RWPE1 (cell line): ENCODE measurements around the gene THADA.
"Not testable (repeated sequence)": the region's sequence is repeated elsewhere in the genome, so short reads cannot be mapped to it uniquely, and the experiment has no call there.

Experiments
- CTCF ChIA-PET: fragments of 350-600 bp; sonication (Branson Sonifier 250); formaldehyde crosslinking; extraction: SDS; loops from one replicate; lab custom pipeline; 2021; lab: Yijun Ruan, JAX
- POLR2A ChIA-PET: fragments of 400-600 bp; formaldehyde crosslinking; extraction: SDS; loops from one replicate; lab custom pipeline; 2020; ENCODE audit warnings: antibody characterized with exemption; ENCODE audit not compliant: low non-redundant PET; lab: Yijun Ruan, JAX
- DNase-seq: peaks from one replicate; pipeline ENCODE4 v3.0.0; 2012; ENCODE audit warnings: low spot score
- H3K27ac ChIP-seq: fragments of 450-650 bp; 2 replicates; pipeline ENCODE4 v1.5.1; 2017
- TF ChIP-seq, protein P1 (sequence below): fragments of 450-650 bp; conservative IDR thresholded peaks from 2 replicates; pipeline ENCODE4 v1.5.1; 2017; ENCODE audit warnings: low read depth, mild to moderate bottlenecking

The THADA gene

DNA sequence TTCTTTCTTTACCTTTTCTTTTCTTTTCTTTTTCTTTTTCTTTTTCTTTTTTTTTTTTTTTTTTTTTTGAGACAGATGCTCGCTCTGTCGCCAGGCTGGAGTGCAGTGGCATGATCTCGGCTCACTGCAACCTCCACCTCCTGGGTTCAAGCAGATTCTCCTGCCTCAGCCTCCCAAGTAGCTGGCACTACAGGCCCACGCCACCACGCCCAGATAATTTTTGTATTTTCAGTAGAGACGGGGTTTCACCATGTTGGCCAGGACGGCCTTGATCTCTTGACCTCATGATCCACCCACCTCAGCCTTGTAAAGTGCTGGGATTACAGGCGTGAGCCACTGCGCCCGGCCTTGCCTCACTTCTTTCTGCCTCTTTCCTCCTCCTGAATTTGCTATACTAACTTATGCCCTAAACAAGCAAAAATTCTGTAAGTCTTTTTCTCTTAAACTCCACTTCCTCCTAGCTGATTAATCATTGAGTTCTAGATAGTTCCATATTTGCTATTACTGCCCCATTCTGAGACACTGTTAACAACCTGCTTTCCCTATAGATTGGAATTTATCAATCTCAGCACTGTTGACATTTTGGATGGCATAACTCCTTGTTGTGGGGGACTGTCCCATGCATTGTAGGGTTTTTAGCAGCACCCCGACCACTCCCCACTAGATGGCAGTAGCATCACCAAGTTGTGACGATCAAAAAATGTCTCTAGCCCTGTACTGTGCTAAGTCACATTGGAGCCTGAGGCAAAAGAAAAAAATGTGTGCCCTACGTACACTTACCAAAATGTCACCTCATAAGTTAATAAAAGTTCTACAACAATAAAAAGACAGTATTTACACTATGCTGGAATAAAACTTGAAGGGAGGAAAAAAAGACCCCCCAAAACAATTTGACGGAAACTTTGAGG, 16.4 kb upstream of the THADA start:
- TF ChIP-seq, protein P1, sequence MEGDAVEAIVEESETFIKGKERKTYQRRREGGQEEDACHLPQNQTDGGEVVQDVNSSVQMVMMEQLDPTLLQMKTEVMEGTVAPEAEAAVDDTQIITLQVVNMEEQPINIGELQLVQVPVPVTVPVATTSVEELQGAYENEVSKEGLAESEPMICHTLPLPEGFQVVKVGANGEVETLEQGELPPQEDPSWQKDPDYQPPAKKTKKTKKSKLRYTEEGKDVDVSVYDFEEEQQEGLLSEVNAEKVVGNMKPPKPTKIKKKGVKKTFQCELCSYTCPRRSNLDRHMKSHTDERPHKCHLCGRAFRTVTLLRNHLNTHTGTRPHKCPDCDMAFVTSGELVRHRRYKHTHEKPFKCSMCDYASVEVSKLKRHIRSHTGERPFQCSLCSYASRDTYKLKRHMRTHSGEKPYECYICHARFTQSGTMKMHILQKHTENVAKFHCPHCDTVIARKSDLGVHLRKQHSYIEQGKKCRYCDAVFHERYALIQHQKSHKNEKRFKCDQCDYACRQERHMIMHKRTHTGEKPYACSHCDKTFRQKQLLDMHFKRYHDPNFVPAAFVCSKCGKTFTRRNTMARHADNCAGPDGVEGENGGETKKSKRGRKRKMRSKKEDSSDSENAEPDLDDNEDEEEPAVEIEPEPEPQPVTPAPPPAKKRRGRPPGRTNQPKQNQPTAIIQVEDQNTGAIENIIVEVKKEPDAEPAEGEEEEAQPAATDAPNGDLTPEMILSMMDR: peak; percentile 89
- no peak overlapping the region for H3K27ac ChIP-seq
- ChIA-PET POLR2A (no interaction called here), CTCF (interaction anchor here (0.6 to 0.7 kb wide), 4 partner anchors 160 to 1342 kb away, joined by 3 to 4 read pairs (median 3); no protein-coding TSS in a partner anchor)
- peak; percentile 65 for DNase-seq

GRCh38 chr2:43610361-43610760, 14.5 kb upstream of the THADA start:
- no peak overlapping the region for H3K27ac ChIP-seq
- CTCF ChIA-PET: interaction anchor here (0.6 to 1.3 kb wide), 4 partner anchors 14 to 160 kb away, joined by 3 to 5 read pairs (median 4); no protein-coding TSS in a partner anchor
- POLR2A ChIA-PET: no interaction called here

DNA sequence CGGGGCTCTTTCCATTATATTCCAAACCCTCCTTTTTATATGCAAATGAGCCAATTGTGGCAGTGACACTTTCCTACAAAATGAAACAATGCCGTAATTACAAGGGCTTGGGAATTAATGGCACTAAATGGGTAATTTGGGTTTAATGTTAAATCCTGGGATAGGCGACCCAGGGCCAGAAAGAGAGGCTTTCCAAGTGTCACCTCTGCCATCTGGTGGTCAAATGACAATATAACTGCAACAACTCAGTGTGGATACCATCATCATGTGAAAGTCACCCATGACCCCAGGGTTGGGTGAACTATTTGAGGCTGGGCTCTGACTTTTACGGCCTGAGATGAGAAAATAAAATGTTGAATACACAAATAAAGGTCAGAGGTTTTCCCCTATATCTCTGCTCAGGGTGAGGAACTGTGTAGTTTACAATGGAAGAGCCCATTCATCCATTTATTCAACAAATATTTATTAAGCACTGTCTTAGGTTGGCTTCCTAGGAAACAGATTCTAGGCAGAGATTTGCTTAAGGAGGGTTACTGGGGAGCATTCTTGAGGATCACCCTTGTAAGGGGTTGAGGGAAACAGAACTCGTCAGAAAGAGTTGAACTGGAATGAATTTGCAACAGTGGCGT, 13.6 kb upstream of the THADA start:
- H3K27ac ChIP-seq: no peak overlapping the region
- ChIA-PET CTCF (interaction anchor here (0.6 to 1.3 kb wide), 6 partner anchors 10 to 1205 kb away, joined by 3 to 5 read pairs (median 4); no protein-coding TSS in a partner anchor), POLR2A (no interaction called here)
- TF ChIP-seq, protein P1: peak; percentile 79
- peak; percentile 54 for DNase-seq

More at GRCh38 chr2:43610361-43610760, 14.5 kb upstream of the THADA start:
- TF ChIP-seq, protein P1: no peak
- no peak for DNase-seq

GRCh38 chr2:43605851-43606250, 10.0 kb upstream of the THADA start:
- TF ChIP-seq, protein P1: no peak
- H3K27ac ChIP-seq: no peak overlapping the region
- ChIA-PET POLR2A (no interaction called here), CTCF (interaction anchor here (0.6 to 1.9 kb wide), 3 partner anchors 9 to 435 kb away, joined by 3 to 11 read pairs (median 4); partner anchors contain the start of gene THADA)
- DNase-seq: no peak

GRCh38 chr2:43605079-43605655, 9.3 kb upstream of the THADA start:
- peak; percentile 44 for DNase-seq
- ChIA-PET CTCF (interaction anchor here (0.5 to 1.9 kb wide), 7 partner anchors 9 to 830 kb away, joined by 3 to 11 read pairs (median 4); partner anchors contain the start of gene THADA), POLR2A (no interaction called here)
- TF ChIP-seq, protein P1: peak; percentile 78
- no peak overlapping the region for H3K27ac ChIP-seq

- H3K27ac ChIP-seq: no peak overlapping the region
- DNase-seq: no peak
- TF ChIP-seq, protein P1: no peak
- ChIA-PET POLR2A (no interaction called here), CTCF (interaction anchor here (0.5 to 1.9 kb wide), 6 partner anchors 8 to 829 kb away, joined by 3 to 11 read pairs (median 4); partner anchors contain the start of gene THADA)
Observed at GRCh38 chr2:43604674-43605073, 8.8 kb upstream of the THADA start.

DNA sequence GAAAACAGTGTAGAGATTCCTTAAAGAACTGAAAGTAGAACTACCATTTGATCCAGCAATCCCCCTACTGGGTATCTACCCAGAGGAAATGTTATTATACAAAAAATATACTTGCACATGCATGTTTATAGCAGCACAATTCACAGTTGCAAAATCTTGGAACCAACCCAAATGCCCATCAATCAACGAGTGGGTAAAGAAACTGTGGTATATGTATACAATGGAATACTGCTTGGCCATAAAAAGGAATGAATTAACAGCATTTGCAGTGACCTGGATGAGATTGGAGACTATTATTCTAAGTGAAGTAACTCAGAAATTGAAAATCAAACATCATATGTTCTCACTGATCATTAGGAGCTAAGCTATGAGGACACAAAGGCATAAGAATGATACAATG, 4.8 kb upstream of the THADA start:
- CTCF ChIA-PET, POLR2A ChIA-PET: not testable (repeated sequence)

More for the DNA sequence above, 4.8 kb upstream of the THADA start:
- DNase-seq, H3K27ac ChIP-seq: not testable (repeated sequence)
